WTC11 (cell line): ENCODE results near the gene CD302. TPM values are rescaled to one million over a fixed set of nuclear protein-coding genes. Genes with fewer than 3 reads are reported as not detected.

Experiments
- ATAC-seq: fragments of 200-7000 bp; cut with Tn5 transposase; 2 replicates; pipeline ENCODE4 v1.10.0; 2021; ENCODE audit warnings: mild to moderate bottlenecking, moderate library complexity
- CTCF ChIA-PET: fragments of 300-600 bp; sonication (Branson Sonifier 250); formaldehyde crosslinking; loops from one replicate; lab custom pipeline; 2021; ENCODE audit warnings: antibody characterized with exemption; lab: Charles Lee
- POLR2A ChIA-PET: fragments of 350-600 bp; sonication (Branson Sonifier 250); formaldehyde crosslinking; loops from one replicate; lab custom pipeline; 2021; ENCODE audit warnings: antibody characterized with exemption; lab: Charles Lee
- DNase-seq: peaks from one replicate; pipeline ENCODE4 v3.0.0; 2021; ENCODE audit warnings: low spot score
- H3K27ac Mint-ChIP-seq: 2 replicates; pipeline ENCODE4 v1.8.0; 2021; ENCODE audit warnings: mixed read lengths
- H3K27me3 Mint-ChIP-seq: 2 replicates; pipeline ENCODE4 v1.8.0; 2021; ENCODE audit warnings: low read depth, mild to moderate bottlenecking, moderate library complexity, mixed read lengths
- H3K36me3 Mint-ChIP-seq: 2 replicates; pipeline ENCODE4 v1.8.0; 2021; ENCODE audit warnings: mixed read lengths
- H3K4me1 Mint-ChIP-seq: 2 replicates; pipeline ENCODE4 v1.8.0; 2022; ENCODE audit warnings: mixed read lengths
- H3K4me3 Mint-ChIP-seq: 2 replicates; pipeline ENCODE4 v1.8.0; 2021; ENCODE audit warnings: mild to moderate bottlenecking, moderate library complexity, mixed read lengths
- H3K9me3 Mint-ChIP-seq: 2 replicates; pipeline ENCODE4 v1.8.0; 2021; ENCODE audit warnings: mixed read lengths
- AR ChIP-seq: fragments of 250-450 bp; sonication (Bioruptor Pico); IDR thresholded peaks from 2 replicates; pipeline ENCODE4 v1.9.0; 2021; ENCODE audit warnings: mild to moderate bottlenecking
- ATF1 ChIP-seq: sonication (generic); formaldehyde crosslinking; IDR thresholded peaks from 2 replicates; pipeline ENCODE4 v1.8.1; 2023; ENCODE audit warnings: mild to moderate bottlenecking, moderate library complexity, missing genetic modification reagents
- ATF2 ChIP-seq: sonication (generic); formaldehyde crosslinking; IDR thresholded peaks from 2 replicates; pipeline ENCODE4 v1.8.1; 2022; ENCODE audit warnings: low read depth, missing genetic modification reagents, borderline replicate concordance
- CBFB ChIP-seq: sonication (generic); formaldehyde crosslinking; IDR thresholded peaks from 2 replicates; pipeline ENCODE4 v1.8.1; 2022; ENCODE audit warnings: mild to moderate bottlenecking, low read depth, missing genetic modification reagents
- CREM ChIP-seq: sonication (generic); formaldehyde crosslinking; IDR thresholded peaks from 2 replicates; pipeline ENCODE4 v1.8.1; 2022; ENCODE audit warnings: mild to moderate bottlenecking, missing genetic modification reagents, moderate library complexity
- E2F1 ChIP-seq: sonication (generic); formaldehyde crosslinking; IDR thresholded peaks from 2 replicates; pipeline ENCODE4 v1.8.0; 2022; ENCODE audit warnings: mild to moderate bottlenecking, missing genetic modification reagents
- E2F4 ChIP-seq: sonication (generic); formaldehyde crosslinking; IDR thresholded peaks from 2 replicates; pipeline ENCODE4 v1.8.1; 2022; ENCODE audit warnings: low read depth, mild to moderate bottlenecking, moderate library complexity, missing genetic modification reagents, borderline replicate concordance
- HMGXB4 ChIP-seq: sonication (generic); formaldehyde crosslinking; IDR thresholded peaks from 2 replicates; pipeline ENCODE4 v1.8.1; 2023; ENCODE audit warnings: mild to moderate bottlenecking, moderate library complexity, missing genetic modification reagents
- JAZF1 ChIP-seq: fragments of 250-450 bp; sonication (Bioruptor Pico); IDR thresholded peaks from 2 replicates; pipeline ENCODE4 v1.9.0; 2021; ENCODE audit warnings: moderate library complexity, mild to moderate bottlenecking, inconsistent platforms
- MAX ChIP-seq: sonication (generic); formaldehyde crosslinking; IDR thresholded peaks from 2 replicates; pipeline ENCODE4 v1.8.0; 2022; ENCODE audit warnings: mild to moderate bottlenecking, missing genetic modification reagents
- NFATC4 ChIP-seq: fragments of 250-450 bp; sonication (Bioruptor Pico); IDR thresholded peaks from 2 replicates; pipeline ENCODE4 v1.9.0; 2021; ENCODE audit warnings: mild to moderate bottlenecking
- SMAD4 ChIP-seq: sonication (generic); formaldehyde crosslinking; IDR thresholded peaks from 2 replicates; pipeline ENCODE4 v1.8.0; 2022; ENCODE audit warnings: mild to moderate bottlenecking, missing genetic modification reagents
- TEAD1 ChIP-seq: sonication (generic); formaldehyde crosslinking; IDR thresholded peaks from 2 replicates; pipeline ENCODE4 v1.8.0; 2022; ENCODE audit warnings: mild to moderate bottlenecking, missing genetic modification reagents
- TP53 ChIP-seq: sonication (generic); formaldehyde crosslinking; IDR thresholded peaks from 2 replicates; pipeline ENCODE4 v1.8.1; 2023; ENCODE audit warnings: mild to moderate bottlenecking, missing genetic modification reagents
- USF1 ChIP-seq: sonication (generic); formaldehyde crosslinking; IDR thresholded peaks from 2 replicates; pipeline ENCODE4 v1.8.0; 2022; ENCODE audit warnings: mild to moderate bottlenecking, missing genetic modification reagents
- USF2 ChIP-seq: sonication (generic); formaldehyde crosslinking; IDR thresholded peaks from 2 replicates; pipeline ENCODE4 v1.8.1; 2023; ENCODE audit warnings: mild to moderate bottlenecking, missing genetic modification reagents, moderate library complexity
- ZNF121 ChIP-seq: sonication (generic); formaldehyde crosslinking; IDR thresholded peaks from 2 replicates; pipeline ENCODE4 v1.8.0; 2023; ENCODE audit warnings: missing genetic modification reagents
- ZNF138 ChIP-seq: sonication (generic); formaldehyde crosslinking; conservative IDR thresholded peaks from 2 replicates; pipeline ENCODE4 v1.8.1; 2022; ENCODE audit warnings: mild to moderate bottlenecking, moderate library complexity, missing genetic modification reagents
- ZNF416 ChIP-seq: fragments of 250-450 bp; sonication (Bioruptor Pico); IDR thresholded peaks from 2 replicates; pipeline ENCODE4 v1.9.0; 2021; ENCODE audit warnings: mild to moderate bottlenecking, inconsistent platforms
- ZNF423 ChIP-seq: fragments of 250-450 bp; sonication (Bioruptor Pico); IDR thresholded peaks from 2 replicates; pipeline ENCODE4 v2.1.2; 2022; ENCODE audit warnings: mild to moderate bottlenecking, moderate library complexity
- ZNF671 ChIP-seq: fragments of 250-450 bp; sonication (Bioruptor Pico); IDR thresholded peaks from 2 replicates; pipeline ENCODE4 v1.8.0; 2021; ENCODE audit warnings: mild to moderate bottlenecking
- total RNA-seq: library from RNA; stranded (reverse); gene quantifications from 3 replicates; pipeline ENCODE4 v1.2.3, GENCODE V29; 2021

Gene CD302
- total RNA-seq, 1 experiment from 2014 or later: 1.4 TPM

- no peak for TF ChIP-seq ATF2 (CRISPR knock-in tag)
- no peak for TF ChIP-seq CREM (CRISPR knock-in tag)
- TF ChIP-seq NFATC4: no peak
Measured at GRCh38 chr2:159783556-159783955, 14.5 kb downstream of the CD302 start (continued).

- H3K9me3 Mint-ChIP-seq: no peaks in the 10 kb centered on the region
- no peaks in the 10 kb centered on the region for H3K36me3 Mint-ChIP-seq
- no peak for DNase-seq
- H3K4me3 Mint-ChIP-seq: no peak overlapping the region
- POLR2A ChIA-PET: no interaction called here
- H3K4me1 Mint-ChIP-seq: peaks cover 6% of the 10 kb centered on the region
- TF ChIP-seq ZNF121 (CRISPR knock-in tag) (no peak), JAZF1 (no peak), MAX (CRISPR knock-in tag) (no peak), HMGXB4 (CRISPR knock-in tag) (no peak), ZNF671 (CRISPR knock-in tag) (no peak), AR (no peak), TP53 (CRISPR knock-in tag) (no peak), ZNF138 (CRISPR knock-in tag) (no peak), ATF1 (CRISPR knock-in tag) (no peak), ZNF416 (no peak), CBFB (CRISPR knock-in tag) (no peak), SMAD4 (CRISPR knock-in tag) (no peak), ATF2 (CRISPR knock-in tag) (no peak), TEAD1 (CRISPR knock-in tag) (no peak), ZNF423 (CRISPR knock-in tag) (no peak), E2F4 (CRISPR knock-in tag) (no peak), NFATC4 (no peak), USF2 (CRISPR knock-in tag) (no peak), USF1 (CRISPR knock-in tag) (no peak), E2F1 (CRISPR knock-in tag) (no peak)
- TF ChIP-seq, all 79 proteins: peak for 0
- CTCF ChIA-PET: no interaction called here
- no peak for ATAC-seq
- Mint-ChIP-seq H3K27me3 (no peaks in the 10 kb centered on the region), H3K27ac (no peak overlapping the region)
Measured at GRCh38 chr2:159776321-159776720, 21.7 kb downstream of the CD302 start.
